Posterior cingulate gyrus (tissue), 11 donors: ENCODE measurements around the gene MEOX2.

Experiments used
- DNase-seq, 10 donors: peaks; one replicate each; pipeline versions ENCODE4 v3.0.0 to v3.0.0-alpha.2; 2020 to 2021; ENCODE audit warnings: mixed read lengths in 3 of 10
- intact Hi-C: fragments of 100-400 bp; cut with DNase I; formaldehyde crosslinking; loops from one replicate; pipeline ENCODE4 v1.15.1; 2023

MEOX2 gene

GRCh38 chr7:15686295-15686956 lies at the start of gene MEOX2:
Gene MEOX2 (minus strand): TSS chr7:15686683. CDS start chr7:15686402, 281 bp downstream.
- peak in 3 of 10 donors; percentile 22 to 78 (median 74) for DNase-seq
- intact Hi-C loops, result no loop called here

DNA sequence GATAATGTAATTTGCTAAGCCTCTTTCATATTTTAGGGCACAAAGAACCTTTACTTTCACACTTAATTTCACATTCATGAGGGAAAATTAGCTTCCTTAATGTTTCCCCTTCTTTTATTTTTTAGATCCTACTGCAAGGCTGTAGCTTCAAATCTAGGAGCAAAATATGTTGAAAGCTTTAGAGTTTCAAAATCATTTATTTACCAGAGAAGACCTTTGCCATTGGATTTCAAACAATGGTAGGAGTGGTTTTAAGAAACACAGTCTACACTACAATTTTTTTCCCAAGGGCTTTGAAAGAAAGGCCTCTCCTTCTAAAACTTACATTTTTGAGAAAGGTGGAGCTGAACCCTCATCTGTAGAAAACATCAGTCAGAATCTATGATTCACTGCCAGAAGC lies 43.3 kb upstream of the MEOX2 start:
- intact Hi-C loops, result no loop called here
- DNase-seq, result no peak

- DNase-seq, result no peak
- intact Hi-C loops, result no loop called here
These were observed 38.6 kb upstream of the MEOX2 start for GRCh38 chr7:15725051-15725450.

DNA sequence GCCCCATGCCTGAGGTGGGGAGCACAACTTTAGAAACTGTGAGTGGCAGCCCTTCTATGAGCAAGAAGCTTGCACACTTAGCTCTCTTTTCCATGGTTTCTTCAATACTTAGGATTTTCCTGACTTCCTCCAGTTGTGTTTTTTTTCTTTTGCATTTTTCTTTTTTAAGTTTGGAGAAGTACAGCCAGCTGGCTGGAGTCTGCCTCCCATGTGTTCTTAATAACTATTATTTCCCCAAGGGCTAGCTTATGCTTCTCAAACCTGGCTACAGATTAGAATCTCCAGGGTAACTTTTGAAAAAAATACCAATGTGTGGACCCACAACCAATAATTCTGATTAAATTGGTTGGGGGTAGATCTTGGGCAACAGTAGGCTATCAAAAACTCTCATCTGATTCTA lies 37.4 kb upstream of the MEOX2 start:
- intact Hi-C loops, result loop anchor here (5.0 kb wide), 1 partner anchor 422 kb away; no protein-coding TSS in a partner anchor
- DNase-seq, result no peak

DNA sequence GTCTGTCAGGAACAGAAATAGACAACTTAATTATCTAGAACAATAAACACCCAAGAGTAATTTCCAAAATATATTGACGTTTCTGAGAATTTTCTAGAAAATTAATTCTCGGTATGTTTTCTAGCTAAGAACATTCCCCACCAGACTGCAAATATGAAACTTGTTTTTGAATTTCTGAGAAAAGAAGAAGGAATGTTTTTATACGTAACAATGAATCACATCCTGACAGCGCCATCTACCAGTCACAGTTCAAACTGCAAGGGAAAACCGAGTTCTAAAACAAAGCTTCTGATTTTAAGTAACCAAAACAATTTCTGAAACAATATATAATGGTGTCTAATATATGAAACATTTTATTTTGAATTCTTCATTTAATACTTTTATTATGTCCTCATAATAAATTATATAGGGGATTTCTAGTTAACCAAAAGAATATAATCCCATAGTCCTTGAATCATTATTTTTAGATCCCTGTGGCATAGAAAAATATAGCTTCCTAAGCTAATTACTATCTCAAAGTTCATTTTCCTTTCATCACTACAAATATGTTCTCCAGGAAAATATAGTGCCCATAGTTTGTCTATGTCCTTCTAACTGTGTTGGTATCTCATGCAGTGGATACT lies 34.5 kb upstream of the MEOX2 start:
- intact Hi-C loops, result loop anchor here (5.0 kb wide), 1 partner anchor 419 kb away; no protein-coding TSS in a partner anchor
- DNase-seq, result peak in 3 of 10 donors; percentile 13 to 40 (median 30)

DNA sequence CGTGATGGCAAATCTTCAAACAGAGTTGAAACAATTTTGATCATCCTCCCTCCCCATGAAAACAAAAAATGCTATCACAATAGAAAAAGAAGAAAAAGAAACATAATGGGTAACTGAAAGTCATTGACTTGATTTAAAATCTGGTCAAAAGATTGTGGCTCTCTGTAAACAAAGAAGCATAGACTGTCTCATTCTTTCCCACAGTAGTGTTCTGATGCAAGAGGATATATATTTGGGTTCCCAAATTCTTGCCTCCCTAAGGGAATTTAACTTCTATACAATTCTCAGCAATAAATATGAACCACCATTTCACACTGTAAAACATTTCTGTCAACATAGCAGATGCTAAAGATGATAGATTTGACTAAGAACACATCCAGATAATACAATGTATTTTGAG lies 32.8 kb upstream of the MEOX2 start:
- DNase-seq, result no peak
- intact Hi-C loops, result loop anchor here (5.0 kb wide), 1 partner anchor 397 kb away; no protein-coding TSS in a partner anchor

GRCh38 chr7:15715435-15715834 lies 29.0 kb upstream of the MEOX2 start:
- intact Hi-C loops, result loop anchor here (5.0 kb wide), 1 partner anchor 393 kb away; no protein-coding TSS in a partner anchor

GRCh38 chr7:15709978-15710377 lies 23.5 kb upstream of the MEOX2 start:
- no peak for DNase-seq
- intact Hi-C loops, result no loop called here

More at GRCh38 chr7:15715435-15715834, 29.0 kb upstream of the MEOX2 start:
- no peak for DNase-seq

GRCh38 chr7:15707570-15707969 lies 21.1 kb upstream of the MEOX2 start:
- intact Hi-C loops, result no loop called here
- DNase-seq, result no peak

GRCh38 chr7:15703732-15704131 lies 17.2 kb upstream of the MEOX2 start:
- intact Hi-C loops, result no loop called here
- DNase-seq, result no peak

GRCh38 chr7:15692501-15693020 lies 6.1 kb upstream of the MEOX2 start:
- intact Hi-C loops, result no loop called here
- no peak for DNase-seq

DNA sequence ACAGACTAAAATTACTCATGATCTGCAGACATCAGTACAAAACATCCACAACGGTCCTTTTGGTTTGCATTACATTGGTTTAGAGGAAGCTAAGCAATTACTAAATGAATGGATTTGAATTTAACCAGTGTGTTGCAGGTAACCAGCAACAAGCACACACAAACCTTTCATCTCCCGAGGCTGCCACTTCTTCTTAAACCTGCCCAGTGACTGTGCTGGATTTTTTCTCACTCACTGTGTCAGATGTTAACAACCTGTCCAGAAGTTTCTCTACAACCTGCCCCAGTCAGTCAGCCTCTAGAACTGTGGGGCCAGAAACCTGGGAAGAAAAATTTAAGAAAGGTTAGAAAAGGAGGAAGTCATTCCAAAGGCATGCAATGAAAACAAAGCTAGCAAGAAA lies 2.4 kb upstream of the MEOX2 start:
- DNase-seq, result no peak
- intact Hi-C loops, result no loop called here

GRCh38 chr7:15688279-15688626 lies 1.8 kb upstream of the MEOX2 start:
- DNase-seq, result no peak
- intact Hi-C loops, result no loop called here

DNA sequence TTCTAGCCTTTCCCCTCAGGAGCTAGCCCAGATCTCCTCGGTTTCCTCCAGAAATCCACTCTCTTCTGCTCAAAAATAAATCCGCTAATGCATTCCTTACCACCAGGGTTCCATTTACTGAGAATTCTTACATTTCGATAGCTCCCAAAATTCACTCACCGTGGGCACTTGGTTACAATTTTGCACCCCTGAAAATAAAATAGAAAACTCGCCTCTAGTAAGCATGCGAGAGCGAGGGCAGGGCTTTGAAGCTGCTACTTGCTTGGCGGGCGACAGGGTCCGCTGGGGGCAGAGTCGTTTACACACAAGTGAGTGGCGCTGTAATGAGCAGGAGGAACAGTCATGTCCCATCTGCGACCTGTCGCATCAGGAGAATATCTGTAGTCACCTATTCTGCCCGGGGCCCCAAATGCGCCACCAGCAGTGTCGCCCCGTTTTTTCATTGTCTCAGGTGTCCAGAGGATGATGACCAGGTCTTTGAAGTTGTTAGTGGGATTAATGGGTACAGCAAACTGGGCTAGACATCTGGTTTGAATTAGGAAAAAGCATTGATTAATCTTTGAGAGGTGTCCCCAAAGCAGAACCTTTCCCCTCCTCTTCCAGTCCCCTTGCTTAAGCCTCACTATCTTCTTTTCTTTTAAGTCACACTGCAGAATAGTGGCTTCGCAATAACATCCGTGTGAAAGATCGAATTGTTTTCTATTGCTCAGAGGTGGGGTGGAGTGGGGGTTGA lies 1.2 kb upstream of the MEOX2 start:
- DNase-seq, result peak in 1 of 10 donors; percentile 33
- intact Hi-C loops, result no loop called here

- DNase-seq, result no peak
- intact Hi-C loops, result no loop called here
These were observed 568 bp upstream of the MEOX2 start for GRCh38 chr7:15686957-15687545.

DNA sequence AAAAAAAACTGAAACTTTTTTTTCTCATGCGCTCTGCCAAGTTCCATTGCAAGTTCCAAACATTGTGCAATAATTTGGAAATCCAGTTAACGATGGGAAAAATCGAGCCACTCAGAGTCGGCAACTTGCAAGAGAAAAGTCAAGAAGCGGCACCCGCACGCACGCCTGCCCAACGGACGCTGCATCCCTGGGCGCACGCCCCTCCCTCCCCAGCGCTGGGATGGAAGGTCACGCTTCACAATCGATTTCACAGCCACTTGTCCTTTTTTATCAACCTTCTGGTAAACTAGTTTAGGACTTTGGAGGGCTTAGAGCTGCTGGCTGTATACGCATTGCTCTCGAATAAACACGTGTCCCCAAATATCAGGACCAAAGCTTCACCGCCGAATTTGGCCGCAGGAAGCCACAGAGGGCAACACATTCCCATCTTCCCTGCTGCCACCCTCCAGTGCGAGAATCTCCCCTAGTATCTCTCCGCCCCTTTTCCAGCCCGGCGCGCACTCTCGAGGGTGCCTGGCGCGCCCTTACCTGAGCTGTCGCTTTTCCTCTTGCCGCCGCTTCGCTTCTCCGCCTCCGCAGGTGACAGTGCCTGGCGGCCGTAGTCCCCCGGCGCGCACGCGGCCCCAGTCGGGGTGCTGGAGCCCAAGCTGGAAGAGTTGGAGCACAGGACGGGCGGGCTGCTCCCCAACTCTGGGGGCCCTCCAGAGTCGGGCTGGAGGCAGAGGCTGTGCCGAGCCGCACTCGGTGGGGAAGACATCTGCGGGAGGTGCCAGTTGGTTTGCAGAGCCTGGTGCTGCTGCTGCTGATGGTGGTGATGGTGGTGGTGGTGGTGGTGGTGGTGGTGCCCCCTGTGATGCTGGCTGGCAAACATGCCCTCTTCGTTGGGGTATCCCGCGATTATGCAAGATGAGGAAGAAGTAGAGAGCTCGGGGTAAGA lies 857 bp downstream of the MEOX2 start:
- intact Hi-C loops, result no loop called here
- peak in 3 of 10 donors; percentile 9 to 80 (median 78) for DNase-seq

- intact Hi-C loops, result no loop called here
- DNase-seq, result no peak
These were observed 1.6 kb downstream of the MEOX2 start for GRCh38 chr7:15684871-15685270.

GRCh38 chr7:15684111-15684800 lies 2.2 kb downstream of the MEOX2 start:
- intact Hi-C loops, result no loop called here
- no peak for DNase-seq

- no peak for DNase-seq
- intact Hi-C loops, result no loop called here
These were observed 3.7 kb downstream of the MEOX2 start for GRCh38 chr7:15682751-15683245.
